COLO829 (cell line): ENCODE measurements around the gene USP37.

ENCODE experiments used
- DNase-seq: peaks from one replicate; pipeline ENCODE4 v3.0.0; 2012; ENCODE audit warnings: low spot score

Gene USP37

DNA sequence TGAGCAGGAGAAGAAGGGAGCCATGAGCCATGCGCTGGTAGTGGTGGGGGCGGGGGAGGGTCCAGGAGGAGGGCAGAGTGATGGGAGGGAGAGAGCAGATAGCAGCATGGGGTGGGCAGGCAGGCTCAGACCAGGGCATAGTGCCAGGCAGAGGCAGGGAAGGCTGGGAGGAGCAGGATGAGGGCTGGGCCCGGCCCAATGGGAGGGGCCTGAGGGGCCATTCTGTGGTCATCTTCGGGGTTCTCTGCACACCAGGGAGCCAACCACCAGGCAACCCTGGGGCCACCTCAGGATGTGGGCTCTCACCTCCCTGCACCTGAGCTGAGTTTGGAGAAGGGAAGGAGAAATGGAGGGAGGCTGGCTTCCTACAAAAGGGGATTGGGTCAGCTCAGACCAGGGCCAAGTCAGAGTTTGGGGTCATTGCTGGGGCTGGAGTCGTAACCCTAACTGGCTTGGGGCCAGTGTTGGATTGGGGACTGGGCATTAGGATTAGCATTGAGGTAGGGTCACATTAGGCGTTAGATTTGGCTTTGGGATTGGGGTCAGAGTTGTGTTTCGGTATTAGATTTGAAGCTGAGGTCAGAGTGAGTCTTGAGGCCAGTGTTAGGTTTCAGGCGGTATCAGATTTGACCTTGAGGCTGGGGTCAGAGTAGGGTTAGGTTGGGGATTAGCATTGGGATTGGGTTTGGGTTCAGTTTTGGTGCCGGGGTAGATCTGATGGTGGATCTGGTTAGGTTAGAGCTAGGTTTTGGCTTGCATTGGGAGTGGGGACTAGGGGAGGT, 138.0 kb downstream of the USP37 start:
- DNase-seq: no peak

DNA sequence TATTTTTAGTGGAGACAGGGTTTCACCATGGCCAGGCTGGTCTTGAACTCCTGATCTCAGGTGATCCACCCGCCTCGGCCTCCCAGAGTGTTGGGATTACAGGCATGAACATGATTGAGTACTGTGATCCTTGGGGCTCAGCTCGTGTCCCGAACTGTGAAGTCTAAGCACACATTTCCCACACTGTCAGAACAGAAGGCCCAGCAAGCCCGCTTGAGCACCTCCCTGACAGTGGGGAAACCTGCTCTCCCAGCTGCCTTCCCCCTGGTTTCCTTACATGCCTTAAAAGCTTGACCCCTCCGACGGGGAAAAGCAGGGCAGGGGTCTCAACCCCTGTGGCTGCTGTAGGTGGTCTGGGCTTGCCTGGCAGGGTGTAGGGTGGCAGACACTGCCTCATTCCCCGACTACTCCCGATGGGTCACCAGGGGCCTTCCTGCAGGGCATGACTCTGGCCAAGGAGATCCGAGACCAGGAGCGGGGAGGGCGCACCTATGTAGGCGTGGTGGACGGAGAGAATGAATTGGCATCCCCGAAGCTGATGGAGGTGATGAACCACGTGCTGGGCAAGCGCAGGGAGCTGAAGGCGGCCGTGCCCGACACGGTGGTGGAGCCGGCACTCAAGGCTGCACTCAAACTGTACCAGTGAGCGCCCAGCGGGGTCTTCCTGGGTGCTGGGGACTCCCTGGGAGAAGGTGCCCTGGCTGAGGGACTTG, 139.1 kb downstream of the USP37 start:
- no peak for DNase-seq

DNA sequence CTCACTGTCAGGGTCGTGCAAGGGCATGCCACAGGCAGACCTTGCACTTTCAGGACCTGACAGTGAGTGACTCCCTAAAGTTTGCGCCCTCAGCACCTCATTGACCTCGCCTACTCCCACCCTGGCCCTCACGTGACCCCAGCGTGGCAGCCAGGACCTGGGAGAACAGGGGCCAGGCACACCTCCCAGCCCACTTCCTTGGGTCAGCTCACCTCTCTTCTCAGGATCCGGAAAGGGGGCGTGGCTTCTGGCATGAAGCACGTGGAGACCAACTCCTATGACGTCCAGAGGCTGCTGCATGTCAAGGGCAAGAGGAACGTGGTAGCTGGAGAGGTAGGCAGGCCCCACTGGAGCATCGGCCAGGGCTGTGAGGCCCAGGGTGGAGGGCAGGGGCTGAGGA, 140.4 kb downstream of the USP37 start:
- no peak for DNase-seq

DNA sequence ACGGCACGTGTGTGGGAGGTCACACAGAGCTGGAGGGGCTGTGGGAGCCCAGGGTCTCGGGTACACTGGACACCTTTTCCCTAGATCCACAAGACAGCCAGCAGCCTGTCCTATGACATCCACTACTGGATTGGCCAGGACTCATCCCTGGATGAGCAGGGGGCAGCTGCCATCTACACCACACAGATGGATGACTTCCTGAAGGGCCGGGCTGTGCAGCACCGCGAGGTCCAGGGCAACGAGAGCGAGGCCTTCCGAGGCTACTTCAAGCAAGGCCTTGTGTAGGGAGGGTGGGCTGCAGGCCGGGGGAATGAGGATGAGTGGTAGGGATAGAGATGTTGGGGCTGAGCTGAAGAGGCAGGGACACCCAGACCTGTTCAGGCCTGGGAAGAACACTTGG, 142.6 kb downstream of the USP37 start:
- DNase-seq: no peak

DNA sequence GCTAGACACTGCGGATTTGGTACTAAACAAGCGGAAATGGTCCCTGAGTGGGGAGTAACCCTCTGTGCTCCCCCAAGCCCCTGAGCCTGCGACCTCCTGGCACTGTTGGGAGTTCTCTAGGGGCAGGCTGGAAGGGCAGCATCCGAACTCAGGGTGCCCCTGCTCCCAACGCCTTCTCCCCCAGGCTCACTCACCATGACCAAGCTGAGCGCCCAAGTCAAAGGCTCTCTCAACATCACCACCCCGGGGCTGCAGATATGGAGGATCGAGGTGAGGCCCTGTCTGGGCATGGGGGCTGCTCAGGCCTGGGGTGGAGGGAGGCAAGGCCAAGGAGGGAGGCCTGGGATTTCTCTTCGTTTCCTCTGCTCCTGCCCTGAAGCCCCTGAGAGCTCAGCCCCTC, 144.6 kb downstream of the USP37 start:
- no peak for DNase-seq

DNA sequence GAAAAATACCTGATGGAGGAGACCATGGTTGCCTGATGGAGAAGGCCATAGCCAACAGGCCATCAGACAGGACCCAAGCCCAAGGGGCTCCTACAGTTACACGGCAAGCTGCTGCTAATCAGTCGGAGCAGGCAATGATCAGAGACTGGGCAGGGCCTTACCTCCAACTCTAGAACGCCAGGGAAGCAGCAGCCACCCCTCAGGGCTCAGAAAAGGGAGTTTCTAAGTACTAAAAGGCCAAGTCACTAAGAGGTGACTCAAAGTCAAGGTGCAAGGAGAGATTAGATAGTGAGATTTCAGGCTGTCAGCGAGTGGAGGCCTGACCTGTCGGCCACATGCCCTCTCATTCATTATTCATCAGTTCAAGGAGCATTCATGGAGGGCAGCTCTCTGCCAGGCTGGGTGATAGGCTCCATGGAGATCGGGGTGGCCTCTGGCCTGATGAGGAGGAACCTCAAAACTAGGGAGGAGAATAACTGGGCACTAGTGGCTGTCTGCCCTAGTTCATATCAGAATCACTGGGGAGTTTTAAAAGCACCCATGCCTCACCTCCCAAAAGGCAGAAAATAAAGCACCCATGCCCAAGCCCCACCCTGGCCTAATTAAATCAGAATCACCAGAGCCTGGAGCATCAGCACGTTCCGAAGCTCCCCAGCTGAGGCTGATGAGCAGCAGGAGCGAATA, 145.6 kb downstream of the USP37 start:
- DNase-seq: no peak

DNA sequence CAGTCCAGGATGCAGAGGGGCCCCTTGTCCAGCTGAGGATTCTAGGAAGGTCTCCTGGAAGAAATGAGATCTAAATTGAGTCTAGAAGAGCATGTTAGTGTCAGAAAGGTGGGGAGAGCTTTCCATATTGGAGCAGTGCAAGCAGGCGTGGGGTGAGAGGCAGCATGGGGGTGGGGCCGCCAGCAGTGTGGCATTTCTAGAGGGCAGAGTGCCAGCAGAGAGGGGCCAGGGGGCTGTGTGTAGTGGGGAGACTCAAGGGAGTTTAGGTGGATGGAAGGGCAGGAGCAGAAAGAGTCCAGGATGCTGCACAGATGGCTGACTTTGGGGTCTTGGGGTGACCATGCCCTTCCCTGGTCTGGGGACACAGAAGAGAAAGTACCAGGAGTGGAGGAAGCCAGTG, 147.1 kb downstream of the USP37 start:
- no peak for DNase-seq

DNA sequence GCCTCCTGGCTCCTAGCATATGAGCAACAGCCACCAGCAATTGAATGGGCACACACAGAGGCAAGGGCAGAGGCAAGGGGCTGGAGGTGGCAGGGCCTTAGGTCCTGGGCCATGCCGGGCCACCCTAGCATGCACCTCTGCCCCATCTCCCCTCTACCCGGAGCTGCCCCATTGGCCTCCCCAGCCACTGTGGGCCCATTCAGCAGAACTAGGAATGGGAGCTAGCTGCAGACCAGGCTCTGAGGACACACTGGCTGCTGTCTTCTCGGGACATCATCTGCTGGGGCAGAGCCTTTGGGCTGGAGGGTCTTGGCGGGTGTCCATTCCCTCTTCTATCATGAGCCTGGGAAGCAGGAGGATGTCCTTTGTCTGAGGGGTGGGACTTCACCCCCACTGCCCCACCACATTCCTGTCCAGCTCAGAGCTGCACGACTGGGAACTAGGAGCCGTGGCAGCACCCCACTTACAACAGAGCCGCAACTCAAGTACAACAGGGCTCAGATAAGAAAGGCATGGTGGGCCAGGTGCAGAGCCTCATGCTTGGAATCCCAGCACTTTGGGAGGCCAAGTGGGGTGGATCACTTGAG, 148.4 kb downstream of the USP37 start:
- no peak for DNase-seq

DNA sequence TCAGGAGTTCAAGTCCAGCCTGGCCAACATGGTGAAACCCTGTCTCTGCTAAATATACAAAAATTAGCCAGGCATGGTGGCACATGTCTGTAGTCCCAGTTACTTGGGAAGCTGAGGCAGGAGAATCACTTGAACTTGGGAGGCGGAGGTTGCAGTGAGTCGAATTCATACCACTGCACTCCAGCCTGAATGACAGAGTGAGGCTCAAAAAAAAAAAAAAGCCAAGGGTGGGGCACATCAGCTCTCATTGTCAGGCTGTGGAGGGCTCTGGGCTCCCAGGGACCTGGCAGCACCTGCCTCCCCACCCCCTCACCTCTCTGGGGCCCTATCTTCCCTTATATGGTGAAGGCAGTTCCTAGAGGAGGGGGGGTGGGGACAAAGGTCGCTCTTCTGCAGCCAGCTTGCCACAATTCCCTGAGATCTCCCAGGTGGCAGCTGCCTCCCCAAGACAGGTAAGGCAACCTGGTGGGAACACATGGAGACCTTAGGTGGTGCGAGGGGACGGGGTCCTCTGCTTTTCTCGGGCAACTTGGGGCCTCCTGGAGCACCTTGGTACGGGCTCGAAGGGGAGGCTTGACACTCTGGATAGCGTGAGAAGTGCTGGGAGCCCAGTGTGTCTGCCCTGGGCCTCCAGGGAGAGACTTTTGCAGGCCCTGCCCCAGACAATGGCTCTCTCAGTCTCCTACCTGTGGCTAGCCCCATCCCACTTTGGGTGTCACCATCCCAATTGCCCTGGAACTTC, 149.3 kb downstream of the USP37 start, which contains the start of gene VIL1:
Gene VIL1, plus strand, starts transcription at position 407 of the 742 bp plus-strand sequence. CDS start 4,656 bp downstream, outside the sequence.
- no peak for DNase-seq

DNA sequence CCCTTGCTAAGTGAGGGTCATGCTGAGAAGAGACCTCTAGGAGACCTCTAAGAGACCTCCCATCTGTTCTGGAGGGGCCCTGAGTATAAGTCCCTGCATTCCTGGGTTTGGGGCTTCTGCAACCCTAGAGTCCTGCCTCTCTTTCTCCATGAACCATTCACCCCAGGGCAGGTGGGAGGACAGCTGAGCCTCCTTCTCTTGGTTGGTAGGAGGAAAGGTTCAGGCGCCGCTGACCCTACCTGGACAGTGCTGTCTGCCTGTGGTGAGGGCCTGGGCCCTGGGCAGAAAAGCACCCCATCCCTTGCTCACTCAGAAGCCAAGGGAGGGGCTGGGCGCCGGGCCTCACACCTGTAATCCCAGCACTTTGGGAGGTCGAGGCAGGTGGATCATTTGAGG, 149.8 kb downstream of the USP37 start:
- no peak for DNase-seq

DNA sequence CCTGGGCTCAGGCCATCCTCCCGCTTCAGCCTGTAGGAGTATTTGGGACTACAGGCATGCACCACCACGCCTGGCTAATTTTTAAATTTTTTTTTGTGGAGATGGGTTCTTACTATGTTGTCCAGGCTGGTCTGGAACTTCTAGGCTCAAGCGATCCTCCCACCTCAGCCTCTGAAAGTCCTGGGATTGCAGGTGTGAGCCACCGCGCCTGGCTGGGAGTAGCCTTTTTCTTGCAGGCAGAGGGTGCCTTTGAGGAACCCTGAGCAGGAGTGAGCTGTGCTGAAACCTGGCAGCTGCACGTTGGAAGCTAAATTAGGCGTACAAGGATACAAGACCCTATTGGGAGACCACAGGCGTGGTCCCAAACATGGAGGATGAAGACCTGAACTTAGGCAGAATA, 160.4 kb downstream of the USP37 start:
- no peak for DNase-seq

DNA sequence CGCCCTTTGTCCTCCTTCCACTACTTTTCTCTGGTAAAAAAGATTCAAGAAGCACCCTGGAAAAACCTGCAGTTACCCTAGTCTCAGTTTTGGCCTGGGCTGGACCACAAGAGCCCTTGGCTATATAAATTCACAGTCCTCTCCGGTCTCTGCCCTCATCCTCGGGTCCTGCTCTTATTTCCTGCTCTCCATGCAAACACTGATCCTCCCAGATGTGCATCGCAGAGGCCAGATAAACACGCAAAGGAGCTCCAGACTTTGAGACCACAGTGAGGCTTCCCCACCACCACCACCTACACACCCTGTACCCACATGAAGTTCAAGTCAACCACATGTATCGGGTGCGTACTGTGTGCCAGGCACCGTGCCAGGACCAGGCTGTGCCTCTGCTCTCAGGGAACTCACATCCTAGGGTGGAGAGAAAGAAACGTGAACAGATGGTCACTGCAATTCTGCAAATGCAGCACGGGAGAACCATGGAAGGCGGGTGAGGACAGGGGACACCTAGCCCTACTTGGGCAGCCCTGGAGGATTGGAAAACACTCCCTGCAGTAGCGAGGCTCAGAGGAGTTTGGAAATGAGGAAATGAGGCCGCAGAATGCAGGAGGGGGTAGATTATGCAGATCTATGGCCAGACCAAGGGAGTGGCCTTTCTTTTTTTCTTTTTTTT, 161.1 kb downstream of the USP37 start:
- DNase-seq: no peak

DNA sequence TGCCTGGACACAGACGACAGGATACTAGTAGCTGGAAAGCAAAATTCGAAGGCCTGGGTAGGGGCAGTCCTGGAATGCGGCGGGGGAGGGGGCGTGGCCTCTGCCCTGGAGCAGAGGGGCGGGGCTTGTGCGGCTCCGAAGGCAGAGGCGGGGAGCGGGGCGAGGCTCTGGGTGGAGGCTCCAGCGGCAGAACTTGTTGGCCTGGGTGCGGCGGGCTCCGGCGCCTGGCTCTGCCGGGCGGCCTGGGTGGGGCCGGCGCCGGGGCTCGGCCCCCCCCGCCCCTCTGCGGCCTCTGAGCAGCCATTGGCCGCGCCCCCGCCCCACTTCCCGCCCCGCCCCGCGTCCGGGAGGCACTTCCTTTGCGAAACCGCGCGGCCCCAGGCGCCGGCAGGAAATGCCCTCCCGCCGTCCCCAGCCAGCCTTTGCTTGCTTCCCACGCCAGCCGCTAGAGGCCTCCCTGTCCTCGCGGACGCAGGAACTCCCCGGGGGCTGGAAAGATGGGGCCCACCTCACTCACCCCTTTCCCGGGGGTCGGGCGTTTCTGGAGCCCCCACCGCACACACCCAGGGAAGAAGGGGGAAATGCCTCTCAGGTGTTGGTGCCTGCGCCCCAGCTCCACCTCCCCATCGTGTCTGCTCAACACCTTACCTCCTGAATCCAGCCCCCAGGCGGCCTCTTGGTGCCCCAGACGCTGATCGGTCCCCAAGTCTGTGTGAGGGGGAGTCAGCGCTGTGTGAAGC, 161.8 kb downstream of the USP37 start:
- DNase-seq: peak; percentile 93

DNA sequence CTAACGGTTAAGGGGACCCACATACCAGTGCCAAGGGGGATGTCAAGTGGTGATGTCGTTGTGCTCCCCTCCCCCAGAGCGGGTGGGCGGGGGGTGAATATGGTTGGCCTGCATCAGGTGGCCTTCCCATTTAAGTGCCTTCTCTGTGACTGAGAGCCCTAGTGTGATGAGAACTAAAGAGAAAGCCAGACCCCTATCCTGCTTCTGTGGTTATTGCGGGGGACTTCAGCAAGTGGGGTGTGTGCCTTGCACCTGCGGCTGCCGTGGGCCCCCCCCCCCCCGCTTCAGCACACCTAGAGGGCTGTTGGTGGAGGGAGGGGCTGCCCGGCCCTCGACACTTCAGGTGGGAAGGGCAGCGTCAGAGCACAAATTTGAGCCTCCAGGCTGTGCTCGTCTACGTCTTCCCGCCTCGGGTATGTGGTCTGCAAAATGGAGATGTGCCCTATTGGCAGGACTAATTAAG, 162.4 kb downstream of the USP37 start:
- no peak for DNase-seq

DNA sequence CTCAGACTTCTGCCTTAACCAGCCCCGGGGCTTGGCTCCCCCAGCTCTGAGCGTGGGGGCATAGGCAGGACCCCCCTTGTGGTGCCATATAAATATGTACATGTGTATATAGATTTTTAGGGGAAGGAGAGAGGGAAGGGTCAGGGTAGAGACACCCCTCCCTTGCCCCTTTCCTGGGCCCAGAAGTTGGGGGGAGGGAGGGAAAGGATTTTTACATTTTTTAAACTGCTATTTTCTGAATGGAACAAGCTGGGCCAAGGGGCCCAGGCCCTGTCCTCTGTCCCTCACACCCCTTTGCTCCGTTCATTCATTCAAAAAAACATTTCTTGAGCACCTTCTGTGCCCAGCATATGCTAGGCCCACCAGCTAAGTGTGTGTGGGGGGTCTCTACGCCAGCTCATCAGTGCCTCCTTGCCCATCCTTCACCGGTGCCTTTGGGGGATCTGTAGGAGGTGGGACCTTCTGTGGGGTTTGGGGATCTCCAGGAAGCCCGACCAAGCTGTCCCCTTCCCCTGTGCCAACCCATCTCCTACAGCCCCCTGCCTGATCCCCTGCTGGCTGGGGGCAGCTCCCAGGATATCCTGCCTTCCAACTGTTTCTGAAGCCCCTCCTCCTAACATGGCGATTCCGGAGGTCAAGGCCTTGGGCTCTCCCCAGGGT, 162.9 kb downstream of the USP37 start:
- no peak for DNase-seq

DNA sequence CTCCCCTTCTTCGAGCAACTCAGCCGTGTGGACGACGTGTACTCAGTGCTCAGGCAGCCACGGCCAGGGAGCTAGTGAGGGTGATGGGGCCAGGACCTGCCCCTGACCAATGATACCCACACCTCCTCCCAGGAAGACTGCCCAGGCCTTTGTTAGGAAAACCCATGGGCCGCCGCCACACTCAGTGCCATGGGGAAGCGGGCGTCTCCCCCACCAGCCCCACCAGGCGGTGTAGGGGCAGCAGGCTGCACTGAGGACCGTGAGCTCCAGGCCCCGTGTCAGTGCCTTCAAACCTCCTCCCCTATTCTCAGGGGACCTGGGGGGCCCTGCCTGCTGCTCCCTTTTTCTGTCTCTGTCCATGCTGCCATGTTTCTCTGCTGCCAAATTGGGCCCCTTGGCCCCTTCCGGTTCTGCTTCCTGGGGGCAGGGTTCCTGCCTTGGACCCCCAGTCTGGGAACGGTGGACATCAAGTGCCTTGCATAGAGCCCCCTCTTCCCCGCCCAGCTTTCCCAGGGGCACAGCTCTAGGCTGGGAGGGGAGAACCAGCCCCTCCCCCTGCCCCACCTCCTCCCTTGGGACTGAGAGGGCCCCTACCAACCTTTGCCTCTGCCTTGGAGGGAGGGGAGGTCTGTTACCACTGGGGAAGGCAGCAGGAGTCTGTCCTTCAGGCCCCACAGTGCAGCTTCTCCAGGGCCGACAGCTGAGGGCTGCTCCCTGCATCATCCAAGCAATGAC, 163.6 kb downstream of the USP37 start:
- DNase-seq: no peak

DNA sequence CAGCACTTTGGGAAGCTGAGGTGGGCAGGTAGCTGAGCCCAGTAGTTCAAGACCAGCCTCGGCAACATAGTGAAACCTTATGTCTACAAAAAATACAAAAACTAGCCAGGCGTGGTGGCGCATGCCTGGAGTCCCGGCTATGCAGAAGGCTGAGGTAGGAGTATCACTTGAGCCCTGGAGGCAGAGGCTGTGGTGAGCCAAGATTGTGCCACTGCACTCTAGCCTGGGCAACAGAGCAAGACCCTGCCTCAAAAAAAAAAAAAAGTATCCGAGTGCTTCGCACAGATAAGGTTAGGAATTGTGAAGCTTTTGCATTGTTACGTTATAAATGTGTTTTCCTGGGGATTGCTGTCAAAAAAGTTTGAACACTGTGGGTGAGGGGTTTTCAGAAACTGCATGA, 164.3 kb downstream of the USP37 start:
- DNase-seq: no peak

DNA sequence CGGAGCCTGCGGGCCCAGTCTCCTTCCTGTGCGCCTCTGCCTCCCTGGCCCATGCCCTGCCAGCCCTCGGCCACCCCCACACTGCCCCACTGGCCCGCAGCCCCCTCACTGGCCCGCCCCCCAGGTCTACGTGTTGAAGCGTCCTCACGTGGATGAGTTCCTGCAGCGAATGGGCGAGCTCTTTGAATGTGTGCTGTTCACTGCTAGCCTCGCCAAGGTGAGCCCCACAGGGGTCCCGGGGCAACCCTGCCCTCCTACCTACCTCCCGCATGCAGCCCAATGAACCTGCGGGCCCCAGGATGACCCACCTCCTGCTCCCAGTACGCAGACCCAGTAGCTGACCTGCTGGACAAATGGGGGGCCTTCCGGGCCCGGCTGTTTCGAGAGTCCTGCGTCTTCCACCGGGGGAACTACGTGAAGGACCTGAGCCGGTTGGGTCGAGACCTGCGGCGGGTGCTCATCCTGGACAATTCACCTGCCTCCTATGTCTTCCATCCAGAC, 165.2 kb downstream of the USP37 start:
- no peak for DNase-seq

DNA sequence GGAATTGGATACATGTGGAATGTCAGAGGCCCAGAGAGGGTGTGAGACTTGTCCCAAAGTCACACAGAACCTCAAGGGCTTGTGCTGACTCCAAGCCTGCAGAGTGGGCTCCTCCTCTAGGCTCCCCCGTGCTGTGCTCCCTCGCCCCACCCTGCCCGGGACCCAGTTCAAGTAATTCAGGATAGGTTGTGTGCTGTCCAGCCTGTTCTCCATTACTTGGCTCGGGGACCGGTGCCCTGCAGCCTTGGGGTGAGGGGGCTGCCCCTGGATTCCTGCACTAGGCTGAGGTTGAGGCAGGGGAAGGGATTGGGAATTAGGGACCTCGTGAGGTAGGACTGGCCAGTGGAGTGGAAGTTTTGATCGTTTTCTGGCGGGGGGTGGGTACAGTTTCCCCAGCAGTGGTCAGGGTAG, 165.7 kb downstream of the USP37 start:
- no peak for DNase-seq
